PC-9 (cell line): Measurements from ENCODE around the gene C21orf58. TPM values are rescaled to one million over a fixed set of nuclear protein-coding genes. Genes with fewer than 3 reads are reported as not detected.

Experiments
- BruUV-seq: library from RNA; stranded (reverse); fragments of 400-500 nt; replicated peaks from 2 replicates; lab custom pipeline; 2021; lab: Mats Ljungman, UMichigan
- CTCF ChIA-PET: fragments of 300-600 bp; sonication (Branson Sonifier 250); formaldehyde crosslinking; loops from one replicate; lab custom pipeline; 2022; ENCODE audit warnings: antibody characterized with exemption; lab: Charles Lee
- POLR2A ChIA-PET: fragments of 300-600 bp; sonication (Branson Sonifier 250); formaldehyde crosslinking; loops from one replicate; lab custom pipeline; 2022; ENCODE audit warnings: antibody characterized with exemption; ENCODE audit not compliant: unreplicated experiment; lab: Charles Lee
- DNase-seq, 2 experiments: peaks; one replicate each; pipeline versions ENCODE4 v3.0.0 to v3.0.0-alpha.2; 2015 to 2022; ENCODE audit warnings: mixed read lengths in 1 of 2
- H2AFZ ChIP-seq: fragments of 200-600 bp; sonication (generic); 2 replicates; pipeline ENCODE4 v1.8.1; 2017; ENCODE audit warnings: antibody characterized with exemption
- H3F3A ChIP-seq: fragments of 200-600 bp; sonication (generic); 2 replicates; pipeline ENCODE4 v1.8.1; 2017; ENCODE audit warnings: antibody characterized with exemption, mild to moderate bottlenecking, low read depth; ENCODE audit not compliant: insufficient read depth
- H3K27ac ChIP-seq: fragments of 200-600 bp; sonication (generic); 2 replicates; pipeline ENCODE4 v1.6.1; 2016; ENCODE audit warnings: mixed run types
- H3K27me3 ChIP-seq: fragments of 200-600 bp; sonication (generic); 2 replicates; pipeline ENCODE4 v1.6.1; 2016; ENCODE audit warnings: low read depth, mixed run types; ENCODE audit not compliant: insufficient read depth
- H3K36me3 ChIP-seq: fragments of 200-600 bp; sonication (generic); 2 replicates; pipeline ENCODE4 v1.6.1; 2016; ENCODE audit warnings: low read depth, mixed run types
- H3K4me1 ChIP-seq: fragments of 200-600 bp; sonication (generic); replicated peaks from 2 replicates; pipeline ENCODE4 v1.6.1; 2016; ENCODE audit warnings: mixed run types; ENCODE audit not compliant: insufficient read depth
- H3K4me2 ChIP-seq: fragments of 200-600 bp; sonication (generic); 2 replicates; pipeline ENCODE4 v1.6.1; 2017; ENCODE audit warnings: mixed run types
- H3K4me3 ChIP-seq: fragments of 200-600 bp; sonication (generic); 2 replicates; pipeline ENCODE4 v1.6.1; 2016; ENCODE audit warnings: mixed run types
- H3K79me2 ChIP-seq: fragments of 200-600 bp; sonication (generic); 2 replicates; pipeline ENCODE4 v1.6.1; 2017; ENCODE audit warnings: low read depth, mixed run types
- H3K9me2 ChIP-seq: fragments of 200-600 bp; sonication (generic); 2 replicates; pipeline ENCODE4 v1.8.1; 2017; ENCODE audit warnings: mild to moderate bottlenecking; ENCODE audit not compliant: insufficient read depth
- H3K9me3 ChIP-seq: fragments of 200-600 bp; sonication (generic); 2 replicates; pipeline ENCODE4 v1.8.1; 2016; ENCODE audit warnings: low read depth; ENCODE audit not compliant: insufficient read depth
- H4K20me1 ChIP-seq: fragments of 200-600 bp; sonication (generic); 2 replicates; pipeline ENCODE4 v1.8.1; 2017; ENCODE audit not compliant: insufficient read depth
- CTCF ChIP-seq: fragments of 200-600 bp; sonication (generic); conservative IDR thresholded peaks from 2 replicates; pipeline ENCODE4 v1.6.1; 2017; ENCODE audit warnings: mixed run types, antibody characterized with exemption, mild to moderate bottlenecking, moderate library complexity
- EZH2 ChIP-seq: fragments of 200-600 bp; sonication (generic); IDR thresholded peaks from 2 replicates; pipeline ENCODE4 v1.8.0; 2017; ENCODE audit warnings: antibody characterized with exemption, low read depth
- intact Hi-C: fragments of 100-400 bp; cut with micrococcal nuclease; formaldehyde crosslinking; loops from one replicate; pipeline ENCODE4 v1.10.0; 2022; ENCODE audit not compliant: unreplicated experiment
- total RNA-seq: library from RNA; stranded (reverse); gene quantifications from 2 replicates; pipeline ENCODE4 v1.2.3, GENCODE V29; 2021

Gene C21orf58
- total RNA-seq, 1 experiment from 2014 or later = 28.9 TPM

- no peaks in the 10 kb centered on the region for H3K9me2 ChIP-seq
- H3K27ac ChIP-seq = no peak overlapping the region
- CTCF ChIA-PET = no interaction called here
- H3K4me2 ChIP-seq = no peak overlapping the region
- no peaks in the 10 kb centered on the region for H4K20me1 ChIP-seq
- intact Hi-C loops = no loop called here
- H3K4me3 ChIP-seq = no peak overlapping the region
- no peaks in the 10 kb centered on the region for H3K9me3 ChIP-seq
- H2AFZ ChIP-seq = no peak overlapping the region
- H3K4me1 ChIP-seq = no peaks in the 10 kb centered on the region
- no peaks in the 10 kb centered on the region for H3K27me3 ChIP-seq
- H3K79me2 ChIP-seq = no peaks in the 10 kb centered on the region
- no peaks in the 10 kb centered on the region; the same call in 1 of the 2 replicates for H3K36me3 ChIP-seq
- no peak for TF ChIP-seq CTCF
- TF ChIP-seq EZH2 = no peak
- no peak for DNase-seq
- no TSS peak for BruUV-seq
- H3F3A ChIP-seq = no peaks in the 10 kb centered on the region
- POLR2A ChIA-PET = no interaction called here
Observed at GRCh38 chr21:46255758-46256337, 67.8 kb downstream of the C21orf58 start.

GRCh38 chr21:46255166-46255565, 68.5 kb downstream of the C21orf58 start:
- ChIA-PET POLR2A (no interaction called here), CTCF (no interaction called here)
- intact Hi-C loops = no loop called here
- Histone ChIP-seq H3K27me3 (no peaks in the 10 kb centered on the region), H3K4me3 (no peak overlapping the region), H3K36me3 (no peaks in the 10 kb centered on the region; the same call in 1 of the 2 replicates), H3K9me2 (no peaks in the 10 kb centered on the region), H3K9me3 (no peaks in the 10 kb centered on the region), H3K4me1 (no peaks in the 10 kb centered on the region), H2AFZ (no peak overlapping the region), H3K79me2 (no peaks in the 10 kb centered on the region), H3F3A (no peaks in the 10 kb centered on the region), H3K4me2 (no peak overlapping the region), H4K20me1 (no peaks in the 10 kb centered on the region), H3K27ac (no peak overlapping the region)
- no TSS peak for BruUV-seq
- DNase-seq = no peak
- TF ChIP-seq EZH2 = no peak
- TF ChIP-seq CTCF = no peak

- Histone ChIP-seq H3K4me1 (no peaks in the 10 kb centered on the region), H3K9me3 (no peaks in the 10 kb centered on the region), H3K79me2 (no peaks in the 10 kb centered on the region), H3K4me2 (no peak overlapping the region), H2AFZ (no peak overlapping the region), H3K27me3 (no peaks in the 10 kb centered on the region), H3K4me3 (no peak overlapping the region), H4K20me1 (no peaks in the 10 kb centered on the region), H3K9me2 (no peaks in the 10 kb centered on the region), H3F3A (no peaks in the 10 kb centered on the region), H3K36me3 (no peaks in the 10 kb centered on the region; the same call in 1 of the 2 replicates), H3K27ac (no peak overlapping the region)
- POLR2A ChIA-PET = no interaction called here
- BruUV-seq = no TSS peak
- intact Hi-C loops = no loop called here
- DNase-seq = no peak
- TF ChIP-seq CTCF = no peak
- TF ChIP-seq EZH2 = no peak
- CTCF ChIA-PET = no interaction called here
Observed at GRCh38 chr21:46254208-46254975, 69.3 kb downstream of the C21orf58 start.
